NCI-H82 treated with DMSO at 0.1 percent for 48 hours (cell line): ENCODE measurements around the gene MAN2B2.

Source experiments
- DNase-seq: peaks from one replicate; lab custom pipeline; 2025; ENCODE audit not compliant: unreplicated experiment; lab: John Stamatoyannopoulos, UW

MAN2B2 gene

GRCh38 chr4:6566391-6567190 is 8.4 kb upstream of the MAN2B2 start:
- no peak for DNase-seq

GRCh38 chr4:6567218-6567617 is 7.8 kb upstream of the MAN2B2 start:
- no peak for DNase-seq

- DNase-seq, result no peak
Observed at GRCh38 chr4:6568148-6568547, 6.8 kb upstream of the MAN2B2 start.

GRCh38 chr4:6568689-6569332 is 6.2 kb upstream of the MAN2B2 start:
- DNase-seq, result no peak

GRCh38 chr4:6571608-6572007 is 3.4 kb upstream of the MAN2B2 start:
- DNase-seq, result no peak

GRCh38 chr4:6573551-6573950 is 1.4 kb upstream of the MAN2B2 start:
- no peak for DNase-seq

- no peak for DNase-seq
Observed at GRCh38 chr4:6573986-6574746, 823 bp upstream of the MAN2B2 start.

- DNase-seq, result no peak
Observed at GRCh38 chr4:6575503-6576240, 683 bp downstream of the MAN2B2 start.

GRCh38 chr4:6576512-6576911 is 1.5 kb downstream of the MAN2B2 start:
- DNase-seq, result no peak

- no peak for DNase-seq
Observed at GRCh38 chr4:6576932-6577331, 1.9 kb downstream of the MAN2B2 start.

- no peak for DNase-seq
Observed at GRCh38 chr4:6577409-6577808, 2.4 kb downstream of the MAN2B2 start.

GRCh38 chr4:6578221-6578620 is 3.2 kb downstream of the MAN2B2 start:
- DNase-seq, result no peak

GRCh38 chr4:6580353-6580752 is 5.4 kb downstream of the MAN2B2 start:
- no peak for DNase-seq

GRCh38 chr4:6581566-6582121 is 6.7 kb downstream of the MAN2B2 start:
- no peak for DNase-seq

- no peak for DNase-seq
Observed at GRCh38 chr4:6582889-6583490, 8.0 kb downstream of the MAN2B2 start.

- DNase-seq, result no peak
Observed at GRCh38 chr4:6584865-6585264, 9.9 kb downstream of the MAN2B2 start.

GRCh38 chr4:6586715-6587325 is 11.8 kb downstream of the MAN2B2 start:
- DNase-seq, result no peak

- DNase-seq, result no peak
Observed at GRCh38 chr4:6589444-6589843, 14.5 kb downstream of the MAN2B2 start.

- DNase-seq, result no peak
Observed at GRCh38 chr4:6591313-6591712, 16.3 kb downstream of the MAN2B2 start.

GRCh38 chr4:6591781-6592180 is 16.8 kb downstream of the MAN2B2 start:
- DNase-seq, result no peak
